ENCODE measurements around the gene COL2A1.

DNA sequence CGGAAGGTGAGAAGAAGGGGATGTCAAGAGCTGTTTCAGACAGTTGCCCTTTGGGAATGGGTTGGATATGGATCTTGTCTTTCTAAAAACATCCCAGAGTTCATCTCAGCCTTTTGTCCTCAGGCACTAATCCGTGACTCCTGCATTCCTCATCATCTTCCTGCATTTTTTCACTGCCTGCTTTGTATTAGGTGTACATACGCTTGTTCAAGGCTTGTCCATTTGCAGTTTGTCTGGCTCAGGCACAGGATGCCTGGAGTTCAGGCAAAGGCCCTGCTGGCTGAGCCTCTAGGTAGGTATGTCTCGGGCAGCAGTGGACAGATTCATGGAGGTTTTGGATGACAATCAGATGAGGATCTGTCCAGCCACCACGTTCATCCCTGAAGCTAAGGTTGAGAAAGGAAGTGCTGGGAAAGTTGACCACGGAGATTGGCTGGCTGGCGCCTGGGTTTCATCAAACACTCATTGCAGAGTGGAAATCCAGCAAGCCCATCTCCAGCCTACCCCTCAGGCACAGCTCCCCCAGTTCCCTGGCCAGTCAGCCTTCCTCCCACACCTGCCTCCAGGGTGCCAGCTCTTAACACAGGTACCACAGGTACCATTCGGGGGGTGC is 53.3 kb downstream of the COL2A1 start:
- TF ChIP-seq CTCF (IDR thresholded peaks at IDR 0.05; ENCODE audit: low read depth, low read length, missing input control) (no peak), SP1 (IDR thresholded peaks at IDR 0.05) (no peak), GABPA (IDR thresholded peaks at IDR 0.05 in 1 of 2, conservative IDR thresholded peaks at IDR 0.05 in 1 of 2) (no peak), ZBTB33 (IDR thresholded peaks at IDR 0.05) (no peak), HNF4G (IDR thresholded peaks at IDR 0.05) (no peak)

All from liver (tissue), 3 donors.